Mesenchymal stem cell (in vitro differentiated cells and primary cell): ENCODE measurements around the gene CDKN2AIP.
A peak's percentile ranks its signal among the peaks of the same experiment; 100 is the strongest.

ENCODE experiments used
- DNase-seq: peaks from one replicate; pipeline ENCODE4 v3.0.0-alpha.2; 2013
- H2AFZ ChIP-seq: one replicate; pipeline ENCODE4 v1.6.1; 2013; ENCODE audit warnings: low read depth, mild to moderate bottlenecking, control low read depth, inconsistent platforms, low read length, moderate library complexity
- H2AK5ac ChIP-seq: 2 replicates; pipeline ENCODE4 v1.6.1; 2013; ENCODE audit warnings: low read length, moderate library complexity, mild to moderate bottlenecking, inconsistent platforms; ENCODE audit not compliant: severe bottlenecking
- H2BK120ac ChIP-seq: one replicate; pipeline ENCODE4 v1.6.1; 2013; ENCODE audit warnings: low read depth, mild to moderate bottlenecking, inconsistent platforms, low read length, moderate library complexity
- H2BK12ac ChIP-seq, 2 experiments: one replicate each; pipeline ENCODE4 v1.6.1; 2013; ENCODE audit warnings: inconsistent platforms in 2 of 2, low read length in 2 of 2, mild to moderate bottlenecking in 2 of 2, moderate library complexity in 2 of 2, control low read depth in 1 of 2
- H2BK15ac ChIP-seq: one replicate; pipeline ENCODE4 v1.6.1; 2013; ENCODE audit warnings: mild to moderate bottlenecking, low read depth, inconsistent platforms; ENCODE audit not compliant: poor library complexity, severe bottlenecking
- H2BK5ac ChIP-seq: 2 replicates; pipeline ENCODE4 v1.6.1; 2013; ENCODE audit warnings: low read depth, mild to moderate bottlenecking, low read length, control low read depth, inconsistent platforms; ENCODE audit not compliant: poor library complexity, severe bottlenecking
- H3K14ac ChIP-seq, 2 experiments: one replicate each; pipeline ENCODE4 v1.6.1; 2013; ENCODE audit warnings: inconsistent platforms in 2 of 2, low read length in 2 of 2, control low read depth in 1 of 2, mild to moderate bottlenecking in 1 of 2, moderate library complexity in 1 of 2
- H3K18ac ChIP-seq, 2 experiments: one replicate each; pipeline ENCODE4 v1.6.1; 2013; ENCODE audit warnings: inconsistent platforms in 2 of 2, low read length in 2 of 2, control low read depth in 1 of 2, low read depth in 1 of 2, mild to moderate bottlenecking in 1 of 2
- H3K23ac ChIP-seq, 2 experiments: one replicate each; pipeline ENCODE4 v1.6.1; 2013; ENCODE audit warnings: inconsistent platforms in 2 of 2, low read length in 2 of 2, mild to moderate bottlenecking in 2 of 2, moderate library complexity in 2 of 2, control low read depth in 1 of 2
- H3K27ac ChIP-seq: 2 replicates; pipeline ENCODE4 v1.5.1; 2013; ENCODE audit warnings: mild to moderate bottlenecking, moderate library complexity, low read length, control low read depth, inconsistent platforms; ENCODE audit not compliant: poor library complexity, severe bottlenecking
- H3K27me3 ChIP-seq, 2 experiments: 2 replicates each; pipeline versions ENCODE4 v1.6.1 to v1.7.0; 2013; ENCODE audit warnings: low read length in 2 of 2, mild to moderate bottlenecking in 2 of 2, moderate library complexity in 2 of 2, control low read depth in 1 of 2, inconsistent platforms in 1 of 2; ENCODE audit not compliant: control insufficient read depth in 1 of 2, insufficient read depth in 1 of 2
- H3K36me3 ChIP-seq, 2 experiments: 2 replicates each; pipeline versions ENCODE4 v1.6.1 to v1.7.0; 2013; ENCODE audit warnings: low read length in 2 of 2, control low read depth in 1 of 2, inconsistent platforms in 1 of 2, low read depth in 1 of 2, mild to moderate bottlenecking in 1 of 2; ENCODE audit not compliant: insufficient read depth in 2 of 2, control insufficient read depth in 1 of 2
- H3K4ac ChIP-seq, 2 experiments: one replicate each; pipeline ENCODE4 v1.6.1; 2013; ENCODE audit warnings: inconsistent platforms in 2 of 2, low read length in 2 of 2, mild to moderate bottlenecking in 2 of 2, moderate library complexity in 2 of 2, control low read depth in 1 of 2, low read depth in 1 of 2
- H3K4me1 ChIP-seq: 2 replicates; pipeline ENCODE4 v1.6.1; 2013; ENCODE audit warnings: low read depth, low read length, control low read depth; ENCODE audit not compliant: control insufficient read depth, insufficient read depth
- H3K4me2 ChIP-seq: 2 replicates; pipeline ENCODE4 v1.6.1; 2013; ENCODE audit warnings: low read length, mild to moderate bottlenecking, inconsistent platforms; ENCODE audit not compliant: poor library complexity, severe bottlenecking
- H3K4me3 ChIP-seq, 2 experiments: 2 replicates each; pipeline versions ENCODE4 v1.5.1 to v1.7.0; 2013; ENCODE audit warnings: low read length in 2 of 2, mild to moderate bottlenecking in 2 of 2, control low read depth in 1 of 2, low read depth in 1 of 2; ENCODE audit not compliant: insufficient read depth in 1 of 2
- H3K79me1 ChIP-seq: replicated peaks from 2 replicates; pipeline ENCODE4 v1.6.1; 2013; ENCODE audit warnings: mild to moderate bottlenecking, control low read depth, low read length, inconsistent platforms; ENCODE audit not compliant: poor library complexity, severe bottlenecking
- H3K9ac ChIP-seq: 2 replicates; pipeline ENCODE4 v1.7.0; 2013; ENCODE audit warnings: mild to moderate bottlenecking, low read length, moderate library complexity
- H3K9me3 ChIP-seq: 2 replicates; pipeline ENCODE4 v1.7.0; 2013; ENCODE audit warnings: mild to moderate bottlenecking, low read length; ENCODE audit not compliant: control insufficient read depth
- H4K8ac ChIP-seq: one replicate; pipeline ENCODE4 v1.6.1; 2013; ENCODE audit warnings: inconsistent platforms, mild to moderate bottlenecking, low read length, moderate library complexity
- H4K91ac ChIP-seq: one replicate; pipeline ENCODE4 v1.6.1; 2013; ENCODE audit warnings: mild to moderate bottlenecking, low read length, inconsistent platforms
- WGBS: methylation state at CpG from one replicate; pipeline ENCODE4 v1.1.7; 2013; ENCODE audit warnings: mixed read lengths; 5-methylcytosine and 5-hydroxymethylcytosine counted together

CDKN2AIP gene

GRCh38 chr4:183403961-183404360, 40.5 kb upstream of the CDKN2AIP start:
- no peaks in the 10 kb centered on the region for H3K36me3 ChIP-seq
- WGBS: 97% methylated on average over 4 of the region's 4 CpGs
- H3K27ac ChIP-seq: no peak overlapping the region
- no peak overlapping the region for H3K4me3 ChIP-seq
- no peak overlapping the region for H2BK12ac ChIP-seq
- H4K91ac ChIP-seq: no peak overlapping the region
- no peak overlapping the region for H4K8ac ChIP-seq
- no peak overlapping the region for H2AK5ac ChIP-seq
- no peak overlapping the region for H2AFZ ChIP-seq
- H2BK15ac ChIP-seq: no peak overlapping the region
- no peak overlapping the region for H3K18ac ChIP-seq
- no peak overlapping the region for H2BK120ac ChIP-seq
- peaks cover 1% of the 10 kb centered on the region for H3K4me1 ChIP-seq
- no peak overlapping the region for H3K4me2 ChIP-seq
- DNase-seq: no peak
- H3K9me3 ChIP-seq: no peaks in the 10 kb centered on the region
- no peak overlapping the region for H3K14ac ChIP-seq
- no peaks in the 10 kb centered on the region for H3K79me1 ChIP-seq
- H3K23ac ChIP-seq: no peak overlapping the region
- no peak overlapping the region for H3K4ac ChIP-seq
- no peak overlapping the region for H2BK5ac ChIP-seq
- H3K27me3 ChIP-seq: peaks cover 0 to 8% of the 10 kb centered on the region in 2 experiments
- H3K9ac ChIP-seq: no peak overlapping the region

GRCh38 chr4:183405303-183405702, 39.1 kb upstream of the CDKN2AIP start:
- no peak overlapping the region for H2BK15ac ChIP-seq
- H4K91ac ChIP-seq: peak overlapping the region; percentile 11
- WGBS: 97% methylated on average over 11 of the region's 11 CpGs
- peaks cover 0 to 7% of the 10 kb centered on the region in 2 experiments for H3K27me3 ChIP-seq
- H3K36me3 ChIP-seq: no peaks in the 10 kb centered on the region
- no peak overlapping the region for H3K4me2 ChIP-seq
- no peak for DNase-seq
- H3K9ac ChIP-seq: no peak overlapping the region
- no peak overlapping the region for H2BK120ac ChIP-seq
- no peak overlapping the region for H2BK5ac ChIP-seq
- no peak overlapping the region for H3K4me3 ChIP-seq
- H4K8ac ChIP-seq: no peak overlapping the region
- H3K9me3 ChIP-seq: no peaks in the 10 kb centered on the region
- no peak overlapping the region for H3K23ac ChIP-seq
- no peak overlapping the region for H3K27ac ChIP-seq
- H3K14ac ChIP-seq: no peak overlapping the region
- H3K18ac ChIP-seq: no peak overlapping the region
- H2BK12ac ChIP-seq: no peak overlapping the region
- H3K4me1 ChIP-seq: peaks cover 1% of the 10 kb centered on the region
- H3K4ac ChIP-seq: no peak overlapping the region
- no peak overlapping the region for H2AK5ac ChIP-seq
- no peaks in the 10 kb centered on the region for H3K79me1 ChIP-seq
- H2AFZ ChIP-seq: no peak overlapping the region

GRCh38 chr4:183407128-183407585, 37.3 kb upstream of the CDKN2AIP start:
- no peak overlapping the region for H4K8ac ChIP-seq
- H3K9ac ChIP-seq: peak overlapping the region; percentile 89
- peak overlapping the region in 1 of 2 experiments; percentile 81 for H3K4me3 ChIP-seq
- peak overlapping the region; percentile 46 for H2AFZ ChIP-seq
- H3K27me3 ChIP-seq: peaks cover 0 to 3% of the 10 kb centered on the region in 2 experiments
- peak overlapping the region; percentile 54 for H2BK120ac ChIP-seq
- no peak overlapping the region for H4K91ac ChIP-seq
- H3K4ac ChIP-seq: no peak overlapping the region
- H3K79me1 ChIP-seq: no peaks in the 10 kb centered on the region
- H3K9me3 ChIP-seq: no peaks in the 10 kb centered on the region
- H3K14ac ChIP-seq: no peak overlapping the region
- peak overlapping the region; percentile 82 for H3K4me2 ChIP-seq
- no peaks in the 10 kb centered on the region for H3K36me3 ChIP-seq
- H3K4me1 ChIP-seq: peaks cover 3% of the 10 kb centered on the region
- H3K18ac ChIP-seq: no peak overlapping the region
- no peak overlapping the region for H3K23ac ChIP-seq
- H2AK5ac ChIP-seq: no peak overlapping the region
- WGBS: under 1% methylated on average over 32 of the region's 32 CpGs
- no peak overlapping the region for H2BK5ac ChIP-seq
- DNase-seq: peak; percentile 72
- H2BK15ac ChIP-seq: peak overlapping the region; percentile 44
- peak overlapping the region; percentile 30 for H3K27ac ChIP-seq
- no peak overlapping the region for H2BK12ac ChIP-seq

- Histone ChIP-seq H3K79me1 (no peaks in the 10 kb centered on the region), H3K4me3 (peak overlapping the region in 1 of 2 experiments; percentile 81), H3K27ac (no peak overlapping the region), H2BK15ac (no peak overlapping the region), H2BK5ac (no peak overlapping the region), H3K9ac (peak overlapping the region; percentile 89), H3K36me3 (no peaks in the 10 kb centered on the region), H2AFZ (no peak overlapping the region), H3K23ac (no peak overlapping the region), H2BK120ac (no peak overlapping the region), H3K27me3 (peaks cover 0 to 3% of the 10 kb centered on the region in 2 experiments), H3K4me2 (no peak overlapping the region), H2BK12ac (no peak overlapping the region), H3K9me3 (no peaks in the 10 kb centered on the region), H3K4ac (no peak overlapping the region), H4K8ac (no peak overlapping the region), H4K91ac (no peak overlapping the region), H3K14ac (no peak overlapping the region), H3K18ac (no peak overlapping the region), H3K4me1 (peaks cover 3% of the 10 kb centered on the region), H2AK5ac (no peak overlapping the region)
- DNase-seq: no peak
- 81% methylated on average over 8 of the region's 8 CpGs for WGBS
Measured at GRCh38 chr4:183407635-183408464, 36.6 kb upstream of the CDKN2AIP start.
